ENCODE results near the gene CENPF.

- TF ChIP-seq CTCF (IDR thresholded peaks at IDR 0.05; ENCODE audit: low read length) (no peak), EZH2 (IDR thresholded peaks at IDR 0.05; ENCODE audit: borderline replicate concordance, low read length) (no peak)
Observed at GRCh38 chr1:214636436-214636835, 33.4 kb downstream of the CENPF start.

Data from OCI-LY1 (cell line).